ENCODE results near the gene TENM3.

Gene TENM3

GRCh38 chr4:182413550-182413949, 170.3 kb downstream of the TENM3 start:
- no peak for DNase-seq

- DNase-seq, result no peak
Measured at GRCh38 chr4:182415116-182415515, 171.9 kb downstream of the TENM3 start.

GRCh38 chr4:182416067-182416466, 172.9 kb downstream of the TENM3 start:
- no peak for DNase-seq

GRCh38 chr4:182418054-182418734, 175.0 kb downstream of the TENM3 start:
- DNase-seq, result no peak

- DNase-seq, result no peak
Measured at GRCh38 chr4:182420189-182420588, 177.0 kb downstream of the TENM3 start.

- DNase-seq, result no peak
Measured at GRCh38 chr4:182421753-182422152, 178.6 kb downstream of the TENM3 start.

- no peak for DNase-seq
Measured at GRCh38 chr4:182425302-182425701, 182.1 kb downstream of the TENM3 start.

GRCh38 chr4:182426901-182427300, 183.7 kb downstream of the TENM3 start:
- DNase-seq, result no peak

GRCh38 chr4:182427554-182427953, 184.4 kb downstream of the TENM3 start:
- DNase-seq, result no peak

- DNase-seq, result no peak
Measured at GRCh38 chr4:182429896-182430295, 186.7 kb downstream of the TENM3 start.

- DNase-seq, result no peak
Measured at GRCh38 chr4:182432819-182433218, 189.6 kb downstream of the TENM3 start.

- no peak for DNase-seq
Measured at GRCh38 chr4:182434720-182435119, 191.5 kb downstream of the TENM3 start.

- no peak for DNase-seq
Measured at GRCh38 chr4:182435401-182435800, 192.2 kb downstream of the TENM3 start.

- no peak for DNase-seq
Measured at GRCh38 chr4:182443070-182443469, 199.9 kb downstream of the TENM3 start.

- no peak for DNase-seq
Measured at GRCh38 chr4:182447767-182448280, 204.6 kb downstream of the TENM3 start.

GRCh38 chr4:182448281-182449151, 205.3 kb downstream of the TENM3 start:
- peak; percentile 7 for DNase-seq

GRCh38 chr4:182449186-182449929, 206.2 kb downstream of the TENM3 start:
- DNase-seq, result no peak

- DNase-seq, result no peak
Measured at GRCh38 chr4:182449930-182450439, 206.8 kb downstream of the TENM3 start.

GRCh38 chr4:182451441-182451840, 208.2 kb downstream of the TENM3 start:
- no peak for DNase-seq

GRCh38 chr4:182453830-182454229, 210.6 kb downstream of the TENM3 start:
- no peak for DNase-seq

GRCh38 chr4:182454440-182455013, 211.3 kb downstream of the TENM3 start:
- no peak for DNase-seq

GRCh38 chr4:182465114-182465513, 221.9 kb downstream of the TENM3 start:
- no peak for DNase-seq

- no peak for DNase-seq
Measured at GRCh38 chr4:182465979-182466378, 222.8 kb downstream of the TENM3 start.
